T1000 (cell line): Measurements from ENCODE around the gene CDH2.

Experiments
- DNase-seq: peaks from one replicate; lab custom pipeline; 2025; ENCODE audit warnings: mixed read lengths; lab: John Stamatoyannopoulos, UW

CDH2 gene

GRCh38 chr18:28043631-28044030, 133.3 kb downstream of the CDH2 start:
- no peak for DNase-seq

GRCh38 chr18:28041366-28041765, 135.6 kb downstream of the CDH2 start:
- DNase-seq = no peak

GRCh38 chr18:28040716-28041115, 136.2 kb downstream of the CDH2 start:
- DNase-seq = no peak

- DNase-seq = no peak
These were observed 136.7 kb downstream of the CDH2 start for GRCh38 chr18:28040211-28040610.

GRCh38 chr18:28039691-28040090, 137.2 kb downstream of the CDH2 start:
- DNase-seq = no peak

GRCh38 chr18:28039078-28039477, 137.9 kb downstream of the CDH2 start:
- DNase-seq = no peak

GRCh38 chr18:28036488-28036887, 140.4 kb downstream of the CDH2 start:
- DNase-seq = no peak

- no peak for DNase-seq
These were observed 142.4 kb downstream of the CDH2 start for GRCh38 chr18:28034567-28034966.

GRCh38 chr18:28032177-28032576, 144.8 kb downstream of the CDH2 start:
- no peak for DNase-seq

GRCh38 chr18:28030458-28030857, 146.5 kb downstream of the CDH2 start:
- DNase-seq = no peak

- no peak for DNase-seq
These were observed 149.2 kb downstream of the CDH2 start for GRCh38 chr18:28027755-28028154.

- DNase-seq = no peak
These were observed 157.4 kb downstream of the CDH2 start for GRCh38 chr18:28019425-28020108.

- no peak for DNase-seq
These were observed 158.6 kb downstream of the CDH2 start for GRCh38 chr18:28018351-28018750.

GRCh38 chr18:28015671-28016070, 161.3 kb downstream of the CDH2 start:
- DNase-seq = no peak

- no peak for DNase-seq
These were observed 163.9 kb downstream of the CDH2 start for GRCh38 chr18:28013066-28013465.

GRCh38 chr18:28012336-28012735, 164.6 kb downstream of the CDH2 start:
- no peak for DNase-seq

GRCh38 chr18:28009589-28009988, 167.3 kb downstream of the CDH2 start:
- DNase-seq = no peak

- no peak for DNase-seq
These were observed 169.1 kb downstream of the CDH2 start for GRCh38 chr18:28007841-28008240.

GRCh38 chr18:28005164-28005563, 171.8 kb downstream of the CDH2 start:
- no peak for DNase-seq

- no peak for DNase-seq
These were observed 172.3 kb downstream of the CDH2 start for GRCh38 chr18:28004606-28005005.

- DNase-seq = no peak
These were observed 173.5 kb downstream of the CDH2 start for GRCh38 chr18:28003451-28003850.

- no peak for DNase-seq
These were observed 174.1 kb downstream of the CDH2 start for GRCh38 chr18:28002841-28003240.

GRCh38 chr18:27996801-27997272, 180.1 kb downstream of the CDH2 start:
- DNase-seq = no peak
